ENCODE measurements around the gene ZNF576. TPM values are rescaled to one million over a fixed set of nuclear protein-coding genes. Genes with fewer than 3 reads are reported as not detected.
"Not testable (repeated sequence)": the region's sequence is repeated elsewhere in the genome, so short reads cannot be mapped to it uniquely, and the experiment has no call there.

ZNF576 gene
- polyA plus RNA-seq, 4 donors: 10.9 to 16.7 (median 11.6) TPM

- no peak for DNase-seq (ENCODE audit: low read depth in 4 of 4, low spot score in 3 of 4)
Observed at GRCh38 chr19:43623889-43624670, 27.7 kb downstream of the ZNF576 start.

- no peak for DNase-seq (ENCODE audit: low read depth in 4 of 4, low spot score in 3 of 4)
Observed at GRCh38 chr19:43624933-43625332, 28.5 kb downstream of the ZNF576 start.

GRCh38 chr19:43625918-43626579 is 29.7 kb downstream of the ZNF576 start:
- no peak for DNase-seq (ENCODE audit: low read depth in 4 of 4, low spot score in 3 of 4)

GRCh38 chr19:43626838-43627237 is 30.4 kb downstream of the ZNF576 start:
- no peak for DNase-seq (ENCODE audit: low read depth in 4 of 4, low spot score in 3 of 4)

- no peak for DNase-seq (ENCODE audit: low read depth in 4 of 4, low spot score in 3 of 4)
Observed at GRCh38 chr19:43628646-43629326, 32.4 kb downstream of the ZNF576 start.

GRCh38 chr19:43631491-43631890 is 35.1 kb downstream of the ZNF576 start:
- DNase-seq (ENCODE audit: low read depth in 4 of 4, low spot score in 3 of 4): no peak

- DNase-seq (ENCODE audit: low read depth in 4 of 4, low spot score in 3 of 4): no peak
Observed at GRCh38 chr19:43633520-43633919, 37.1 kb downstream of the ZNF576 start.

- DNase-seq (ENCODE audit: low read depth in 4 of 4, low spot score in 3 of 4): no peak
Observed at GRCh38 chr19:43634068-43634467, 37.7 kb downstream of the ZNF576 start.

- DNase-seq (ENCODE audit: low read depth in 4 of 4, low spot score in 3 of 4): no peak
Observed at GRCh38 chr19:43634506-43634871, 38.1 kb downstream of the ZNF576 start.

- no peak for DNase-seq (ENCODE audit: low read depth in 4 of 4, low spot score in 3 of 4)
Observed at GRCh38 chr19:43634872-43635560, 38.6 kb downstream of the ZNF576 start.

GRCh38 chr19:43635561-43635940 is 39.2 kb downstream of the ZNF576 start:
- not testable (repeated sequence) for DNase-seq (ENCODE audit: low read depth in 4 of 4, low spot score in 3 of 4)

GRCh38 chr19:43636121-43636683 is 39.8 kb downstream of the ZNF576 start:
- DNase-seq (ENCODE audit: low read depth in 4 of 4, low spot score in 3 of 4): no peak

- DNase-seq (ENCODE audit: low read depth in 4 of 4, low spot score in 3 of 4): no peak
Observed at GRCh38 chr19:43638214-43638994, 42.0 kb downstream of the ZNF576 start.

- DNase-seq (ENCODE audit: low read depth in 4 of 4, low spot score in 3 of 4): no peak
Observed at GRCh38 chr19:43638995-43639518, 42.7 kb downstream of the ZNF576 start.

GRCh38 chr19:43639519-43640423 is 43.4 kb downstream of the ZNF576 start, which contains the start of gene CADM4:
Gene CADM4, minus strand, starts transcription at chr19:43639850. Its CDS starts 60 bp downstream, at chr19:43639790.
- DNase-seq (ENCODE audit: low read depth in 4 of 4, low spot score in 3 of 4): no peak

GRCh38 chr19:43640424-43640757 is 44.0 kb downstream of the ZNF576 start:
- DNase-seq (ENCODE audit: low read depth in 4 of 4, low spot score in 3 of 4): no peak

GRCh38 chr19:43641333-43641732 is 44.9 kb downstream of the ZNF576 start:
- DNase-seq (ENCODE audit: low read depth in 4 of 4, low spot score in 3 of 4): no peak

GRCh38 chr19:43642531-43642930 is 46.1 kb downstream of the ZNF576 start:
- no peak for DNase-seq (ENCODE audit: low read depth in 4 of 4, low spot score in 3 of 4)

GRCh38 chr19:43643326-43643725 is 46.9 kb downstream of the ZNF576 start:
- no peak for DNase-seq (ENCODE audit: low read depth in 4 of 4, low spot score in 3 of 4)

All from right renal pelvis (tissue), 4 donors.